ENCODE results near the gene XIRP1. TPM values are rescaled to one million over a fixed set of nuclear protein-coding genes. Genes with fewer than 3 reads are reported as not detected.
A peak's percentile ranks its signal among the peaks of the same experiment; 100 is the strongest.

Gene XIRP1
- total RNA-seq, 1 donor from 2014 or later, result not detected

- TF ChIP-seq CTCF (conservative IDR thresholded peaks at IDR 0.05), result no peak
- Mint-ChIP-seq H3K27me3 (ENCODE audit: low read depth) (no peaks in the 10 kb centered on the region), H3K36me3 (ENCODE audit: low read depth) (no peaks in the 10 kb centered on the region), H3K4me3 (peak overlapping the region; percentile 1), H3K4me1 (peaks cover 39% of the 10 kb centered on the region), H3K27ac (ENCODE audit: unreplicated experiment) (no peak overlapping the region), H3K9me3 (no peaks in the 10 kb centered on the region)
- no peak for DNase-seq (ENCODE audit: low read depth, low spot score)
These were observed 25.4 kb downstream of the XIRP1 start for GRCh38 chr3:39166932-39167532.

- no peak for TF ChIP-seq CTCF (conservative IDR thresholded peaks at IDR 0.05)
- H3K4me1 Mint-ChIP-seq, result peaks cover 39% of the 10 kb centered on the region
- DNase-seq (ENCODE audit: low read depth, low spot score), result no peak
- H3K36me3 Mint-ChIP-seq (ENCODE audit: low read depth), result no peaks in the 10 kb centered on the region
- no peaks in the 10 kb centered on the region for H3K27me3 Mint-ChIP-seq (ENCODE audit: low read depth)
- no peak overlapping the region for H3K27ac Mint-ChIP-seq (ENCODE audit: unreplicated experiment)
- H3K4me3 Mint-ChIP-seq, result peak overlapping the region; percentile 1
- no peaks in the 10 kb centered on the region for H3K9me3 Mint-ChIP-seq
These were observed 26.2 kb downstream of the XIRP1 start for GRCh38 chr3:39166134-39166710.

GRCh38 chr3:39165518-39165917 lies 26.9 kb downstream of the XIRP1 start:
- Mint-ChIP-seq H3K9me3 (no peaks in the 10 kb centered on the region), H3K4me3 (peak overlapping the region; percentile 5), H3K27ac (ENCODE audit: unreplicated experiment) (no peak overlapping the region), H3K27me3 (ENCODE audit: low read depth) (no peaks in the 10 kb centered on the region), H3K4me1 (peaks cover 39% of the 10 kb centered on the region), H3K36me3 (ENCODE audit: low read depth) (no peaks in the 10 kb centered on the region)
- no peak for DNase-seq (ENCODE audit: low read depth, low spot score)
- TF ChIP-seq CTCF (conservative IDR thresholded peaks at IDR 0.05), result no peak

- peaks cover 39% of the 10 kb centered on the region for H3K4me1 Mint-ChIP-seq
- no peaks in the 10 kb centered on the region for H3K27me3 Mint-ChIP-seq (ENCODE audit: low read depth)
- no peak overlapping the region for H3K4me3 Mint-ChIP-seq
- no peaks in the 10 kb centered on the region for H3K9me3 Mint-ChIP-seq
- H3K27ac Mint-ChIP-seq (ENCODE audit: unreplicated experiment), result no peak overlapping the region
- H3K36me3 Mint-ChIP-seq (ENCODE audit: low read depth), result no peaks in the 10 kb centered on the region
- no peak for DNase-seq (ENCODE audit: low read depth, low spot score)
- no peak for TF ChIP-seq CTCF (conservative IDR thresholded peaks at IDR 0.05)
These were observed 28.0 kb downstream of the XIRP1 start for GRCh38 chr3:39164414-39164813.

- Mint-ChIP-seq H3K27ac (ENCODE audit: unreplicated experiment) (no peak overlapping the region), H3K9me3 (no peaks in the 10 kb centered on the region)
- TF ChIP-seq CTCF (conservative IDR thresholded peaks at IDR 0.05), result no peak
These were observed 34.2 kb downstream of the XIRP1 start for GRCh38 chr3:39158148-39158715.

More at GRCh38 chr3:39158148-39158715, 34.2 kb downstream of the XIRP1 start:
- peaks cover 7% of the 10 kb centered on the region for H3K4me1 Mint-ChIP-seq
- H3K36me3 Mint-ChIP-seq (ENCODE audit: low read depth), result no peaks in the 10 kb centered on the region
- peaks cover 19% of the 10 kb centered on the region for H3K27me3 Mint-ChIP-seq (ENCODE audit: low read depth)
- DNase-seq (ENCODE audit: low read depth, low spot score), result no peak
- H3K4me3 Mint-ChIP-seq, result no peak overlapping the region
